Stimulated activated CD4-positive, alpha-beta T cell treated with anti-CD3 and anti-CD28 coated beads, Interleukin-4, amount 100 ng/mL, for 4 hours (primary cell): ENCODE data around the gene FOXP1.

Source experiments
- DNase-seq, 2 experiments: peaks; one replicate each; pipeline ENCODE4 v3.0.0-alpha.2; 2020

FOXP1 gene

GRCh38 chr3:70919661-70920060 lies 663.9 kb downstream of the FOXP1 start:
- no peak for DNase-seq

DNA sequence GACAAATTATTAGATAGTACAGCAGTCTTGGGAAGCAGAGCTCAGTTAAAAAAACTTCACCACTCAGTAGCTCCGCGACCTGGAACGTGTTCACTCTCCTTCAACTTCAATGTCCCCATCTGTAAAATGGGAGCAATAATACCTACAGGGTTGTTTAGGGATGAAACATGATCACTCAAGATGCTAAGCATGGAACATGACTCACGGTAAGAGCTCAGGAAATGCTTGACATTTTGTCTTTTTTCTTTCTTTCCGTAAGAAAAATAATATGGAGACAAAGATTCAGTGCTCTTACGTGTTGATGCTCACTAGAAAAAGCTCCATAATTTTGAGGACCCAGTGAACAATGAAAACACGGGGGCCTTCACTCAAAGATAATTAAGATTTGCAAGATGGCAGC lies 664.4 kb downstream of the FOXP1 start:
- no peak for DNase-seq

DNA sequence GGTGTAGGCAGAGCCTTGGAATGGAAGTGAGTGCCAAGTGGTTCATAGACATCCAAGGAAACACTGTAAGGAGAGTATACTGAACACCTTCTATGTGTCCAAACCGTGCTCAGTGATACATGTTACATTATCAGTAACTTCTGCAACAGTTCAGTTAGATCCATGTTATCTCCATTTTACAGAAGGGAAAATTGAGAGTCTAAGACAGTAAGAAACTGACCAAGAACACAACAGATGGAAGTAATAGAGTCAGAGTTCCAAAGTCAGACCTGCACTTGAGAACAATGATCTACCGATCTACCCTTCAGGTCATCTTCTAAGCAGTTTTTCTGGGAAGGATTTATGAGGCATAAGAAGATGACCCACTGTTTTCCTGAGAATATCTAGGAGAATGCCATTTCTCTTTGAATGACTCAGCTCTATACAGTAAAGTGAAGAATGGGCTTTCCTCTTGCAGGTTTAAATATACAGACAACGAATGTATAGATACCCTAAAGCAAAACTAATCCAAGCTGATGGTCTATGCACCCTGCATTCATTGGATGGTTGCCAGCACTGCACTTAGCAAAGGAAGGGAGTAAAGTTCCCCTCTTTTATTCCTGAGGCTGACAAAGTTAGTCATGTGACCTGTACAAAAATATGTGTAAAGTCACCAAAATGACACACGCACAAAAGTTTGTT lies 667.0 kb downstream of the FOXP1 start:
- DNase-seq = no peak

- DNase-seq = no peak
These were observed 668.7 kb downstream of the FOXP1 start for GRCh38 chr3:70914862-70915261.

DNA sequence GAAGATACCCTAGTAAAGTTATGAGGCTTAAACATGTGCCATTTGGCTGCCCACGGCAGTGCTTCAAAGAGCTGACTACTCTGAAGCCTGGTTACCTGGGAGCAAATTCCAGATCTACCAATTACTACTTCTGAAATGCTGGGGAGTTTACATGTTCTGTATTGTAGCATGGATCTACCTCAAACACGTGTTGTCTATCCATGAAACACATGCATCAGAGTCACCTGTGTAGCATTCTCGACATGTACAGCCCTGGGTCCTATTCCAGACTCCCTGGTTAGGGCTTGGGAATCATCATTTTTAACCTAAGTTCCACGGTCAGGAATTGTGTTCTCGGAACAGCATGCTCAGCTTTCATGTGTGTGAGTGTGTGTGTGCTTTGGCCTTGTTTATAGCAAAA lies 671.8 kb downstream of the FOXP1 start:
- no peak for DNase-seq

- no peak for DNase-seq
These were observed 678.0 kb downstream of the FOXP1 start for GRCh38 chr3:70905491-70905890.
